ES-I3 (cell line): ENCODE measurements around the gene H2AZ1.
"Not testable (repeated sequence)": the region's sequence is repeated elsewhere in the genome, so short reads cannot be mapped to it uniquely, and the experiment has no call there.

Experiments used
- H3K36me3 ChIP-seq: 2 replicates; pipeline ENCODE4 v1.6.1; 2013; ENCODE audit warnings: mild to moderate bottlenecking, low read length, control low read depth, moderate library complexity; ENCODE audit not compliant: insufficient read depth
- H3K4me1 ChIP-seq: 2 replicates; pipeline ENCODE4 v1.6.1; 2013; ENCODE audit warnings: mild to moderate bottlenecking, control low read depth, low read length; ENCODE audit not compliant: insufficient read depth
- H3K9ac ChIP-seq: 2 replicates; pipeline ENCODE4 v1.6.1; 2013; ENCODE audit warnings: low read depth, mild to moderate bottlenecking, low read length, moderate library complexity
- H3K9me3 ChIP-seq: 2 replicates; pipeline ENCODE4 v1.6.1; 2013; ENCODE audit warnings: mild to moderate bottlenecking, low read length, moderate library complexity; ENCODE audit not compliant: control insufficient read depth, insufficient read depth

H2AZ1 gene

DNA sequence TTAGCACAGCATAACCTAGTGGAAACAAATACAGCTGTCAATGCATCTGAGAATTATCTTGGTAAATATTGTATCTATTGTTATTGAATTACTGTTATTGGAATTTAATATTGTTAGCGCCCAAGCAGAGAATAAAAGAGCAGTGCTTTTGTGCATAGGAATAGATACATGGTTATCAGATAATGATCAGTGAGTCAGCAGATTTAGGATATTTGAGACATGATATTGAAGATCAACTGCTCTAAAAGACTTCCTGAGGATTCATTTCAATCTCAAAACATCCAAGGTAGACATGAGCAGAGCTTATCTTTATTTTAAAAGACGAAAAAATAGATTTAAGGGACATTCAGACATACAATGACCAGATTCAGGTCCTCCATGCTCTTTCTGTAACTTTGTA is 10.6 kb upstream of the H2AZ1 start:
- Histone ChIP-seq H3K9me3 (no peaks in the 10 kb centered on the region), H3K36me3 (no peaks in the 10 kb centered on the region), H3K9ac (no peak overlapping the region), H3K4me1 (no peaks in the 10 kb centered on the region)

DNA sequence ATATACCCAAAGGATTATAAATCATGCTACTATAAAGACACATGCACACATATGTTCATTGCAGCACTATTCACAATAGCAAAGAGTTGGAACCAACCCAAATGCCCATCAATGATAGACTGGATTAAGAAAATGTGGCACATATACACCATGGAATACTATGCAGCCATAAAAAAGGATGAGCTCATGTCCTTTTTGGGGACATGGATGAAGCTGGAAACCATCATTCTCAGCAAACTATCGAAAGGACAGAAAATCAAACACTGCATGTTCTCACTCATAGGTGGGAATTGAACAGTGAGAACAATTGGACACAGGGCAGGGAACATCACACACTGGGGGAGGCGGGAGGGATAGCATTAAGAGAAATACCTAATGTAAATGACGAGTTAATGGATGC is 8.1 kb upstream of the H2AZ1 start:
- not testable (repeated sequence) for H3K4me1 ChIP-seq, H3K36me3 ChIP-seq, H3K9me3 ChIP-seq, H3K9ac ChIP-seq

DNA sequence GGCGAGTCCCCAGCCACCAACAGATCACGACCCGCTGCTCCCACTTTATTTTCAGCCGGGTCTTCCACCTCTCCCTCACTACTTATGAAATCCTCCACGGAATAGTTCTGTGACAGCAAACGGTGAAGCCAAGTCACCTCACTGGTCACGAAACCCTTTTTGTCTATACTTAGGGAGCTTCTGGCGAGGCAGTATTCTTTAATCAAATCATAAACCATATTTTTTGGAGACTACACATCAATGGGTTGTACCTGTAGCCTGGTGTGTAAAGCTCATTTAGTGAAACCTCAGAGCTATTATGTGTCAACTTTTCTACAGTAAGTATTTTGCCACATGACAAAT is 809 bp upstream of the H2AZ1 start:
- H3K36me3 ChIP-seq = peaks cover 6% of the 10 kb centered on the region
- peaks cover 11% of the 10 kb centered on the region for H3K4me1 ChIP-seq
- H3K9ac ChIP-seq = peak overlapping the region; percentile 90
- no peaks in the 10 kb centered on the region for H3K9me3 ChIP-seq

DNA sequence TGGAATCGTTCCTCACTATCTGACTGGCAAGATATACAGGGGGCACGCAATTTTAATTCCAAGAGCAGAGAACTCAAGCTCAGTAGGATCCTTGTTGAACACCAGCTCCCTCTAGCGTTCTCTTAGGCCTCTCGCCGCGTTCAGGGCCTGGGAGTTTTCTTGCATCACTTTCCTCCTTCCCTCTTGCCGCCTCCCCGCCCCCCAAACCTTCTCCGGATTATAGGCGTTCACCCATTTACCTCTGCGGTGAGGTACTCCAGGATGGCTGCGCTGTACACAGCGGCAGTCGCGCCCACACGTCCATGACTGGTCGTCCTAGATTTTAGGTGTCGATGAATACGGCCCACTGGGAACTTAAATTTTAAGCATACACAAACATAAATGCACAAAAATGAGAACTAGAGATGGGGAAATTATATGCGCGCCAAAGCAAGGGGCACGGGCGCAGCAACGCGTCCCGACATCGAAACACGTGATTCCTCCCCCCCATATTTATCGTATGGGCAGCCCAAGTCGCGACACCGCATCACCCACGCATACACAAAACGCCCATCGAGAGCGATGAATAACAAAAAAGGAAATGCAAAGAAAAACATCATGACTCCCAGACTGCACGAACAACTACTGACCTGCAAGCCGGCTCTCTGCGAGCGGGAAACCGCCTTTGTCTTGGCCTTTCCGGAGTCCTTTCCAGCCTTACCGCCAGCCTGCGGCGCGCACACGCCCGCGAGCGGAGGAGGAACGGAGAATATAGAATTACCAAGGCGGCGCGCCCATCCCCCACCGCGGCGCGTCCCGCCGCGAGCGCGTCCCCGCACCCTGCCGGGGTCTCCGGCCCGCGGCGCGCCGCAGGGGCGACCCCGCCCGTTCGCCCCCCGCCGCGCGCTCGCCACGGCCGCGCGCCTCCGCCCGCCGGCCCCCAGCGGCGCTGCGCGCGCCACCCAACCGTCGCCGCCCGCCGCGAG is 759 bp downstream of the H2AZ1 start:
- Histone ChIP-seq H3K36me3 (peaks cover 6% of the 10 kb centered on the region), H3K4me1 (peaks cover 11% of the 10 kb centered on the region), H3K9ac (peak overlapping the region; percentile 99), H3K9me3 (no peaks in the 10 kb centered on the region)

DNA sequence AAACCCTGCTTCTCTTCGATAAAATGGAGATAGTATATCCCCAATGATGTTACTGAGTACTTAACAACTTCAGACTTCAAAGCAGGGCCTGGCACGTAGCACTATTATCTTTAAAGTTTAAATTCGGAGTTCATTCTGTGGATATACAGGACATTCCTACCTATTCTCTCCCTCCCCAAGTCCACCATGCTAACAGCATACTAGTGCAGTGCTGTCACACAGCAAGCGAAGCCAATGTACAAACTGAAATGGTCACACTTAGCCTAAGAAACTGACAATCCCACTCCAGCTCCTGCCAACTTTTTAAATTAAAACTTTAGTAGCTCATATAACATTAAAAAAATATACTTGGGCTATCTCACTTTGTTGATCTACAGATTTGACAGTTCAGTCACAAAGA is 2.5 kb downstream of the H2AZ1 start:
- H3K4me1 ChIP-seq = peaks cover 11% of the 10 kb centered on the region
- H3K9me3 ChIP-seq = no peaks in the 10 kb centered on the region
- H3K9ac ChIP-seq = peak overlapping the region; percentile 95
- H3K36me3 ChIP-seq = peaks cover 6% of the 10 kb centered on the region

DNA sequence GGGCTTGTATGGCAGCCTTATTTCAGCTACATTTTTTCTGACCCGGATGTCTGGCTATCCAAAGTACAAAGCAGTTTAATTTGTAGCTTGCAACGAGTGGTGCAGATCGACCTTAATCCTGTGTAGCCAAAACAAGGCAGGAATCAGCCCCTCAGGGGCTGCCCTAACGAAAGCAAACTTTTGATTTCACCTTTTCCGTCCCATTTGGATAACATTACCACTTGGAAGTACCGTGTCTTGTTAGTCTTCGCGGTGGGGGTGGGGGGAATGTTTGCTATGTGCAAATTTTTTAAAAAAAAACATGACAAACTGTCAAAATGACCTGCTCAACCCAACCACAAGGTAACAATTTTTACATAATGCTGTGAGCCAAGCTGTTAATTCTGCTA is 2.9 kb downstream of the H2AZ1 start:
- no peaks in the 10 kb centered on the region for H3K9me3 ChIP-seq
- peaks cover 6% of the 10 kb centered on the region for H3K36me3 ChIP-seq
- peak overlapping the region; percentile 95 for H3K9ac ChIP-seq
- H3K4me1 ChIP-seq = peaks cover 11% of the 10 kb centered on the region

DNA sequence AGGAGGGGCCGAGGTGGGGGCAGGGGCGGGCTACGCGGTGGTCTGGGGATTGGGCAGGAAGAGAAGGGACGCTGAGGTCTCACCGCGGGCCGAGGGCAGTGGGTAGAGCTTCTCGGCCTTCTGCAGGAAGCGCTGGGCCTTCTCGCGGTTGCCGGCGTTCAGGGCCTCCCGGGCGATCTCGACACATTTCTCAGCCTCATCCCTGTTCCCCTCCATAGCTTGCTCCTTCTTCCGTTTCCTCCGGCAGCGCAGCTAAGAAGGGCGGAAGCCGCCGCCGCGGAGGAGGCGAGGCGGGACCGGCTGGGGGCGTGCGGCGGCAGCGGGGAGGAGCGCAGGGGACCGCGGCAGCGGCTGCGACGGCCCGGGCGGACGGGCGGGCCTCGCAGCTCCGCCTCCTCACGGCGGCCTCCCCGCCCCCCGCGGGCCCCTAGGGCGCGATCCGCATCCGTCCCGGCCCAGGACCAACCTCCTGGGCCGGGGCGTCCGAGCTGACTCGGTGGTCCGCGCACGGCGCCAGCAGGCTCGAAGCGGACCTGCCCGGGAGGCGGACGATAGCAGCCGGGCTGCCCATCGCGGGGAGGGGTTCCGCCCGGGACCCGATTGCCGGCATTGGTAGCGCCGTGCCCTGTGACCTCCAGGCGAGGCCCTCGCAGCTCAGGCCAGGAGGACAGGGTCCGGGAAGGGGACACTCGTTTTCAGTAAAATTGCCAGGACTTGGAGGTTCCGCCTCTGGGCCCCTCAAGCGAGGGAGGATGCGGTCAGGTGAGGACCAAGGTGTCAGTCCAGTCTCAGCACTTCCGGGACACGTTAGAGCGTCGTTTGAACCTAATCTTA is 3.5 kb downstream of the H2AZ1 start, which contains the start of gene DNAJB14:
Gene DNAJB14 (minus strand): TSS at position 263 of the 834 bp plus-strand sequence. CDS start 47 bp downstream, at position 216.
- Histone ChIP-seq H3K9me3 (no peaks in the 10 kb centered on the region), H3K9ac (peak within 1 kb of the TSS; percentile 95), H3K36me3 (peaks cover 6% of the 10 kb centered on the region), H3K4me1 (peaks cover 11% of the 10 kb centered on the region)

DNA sequence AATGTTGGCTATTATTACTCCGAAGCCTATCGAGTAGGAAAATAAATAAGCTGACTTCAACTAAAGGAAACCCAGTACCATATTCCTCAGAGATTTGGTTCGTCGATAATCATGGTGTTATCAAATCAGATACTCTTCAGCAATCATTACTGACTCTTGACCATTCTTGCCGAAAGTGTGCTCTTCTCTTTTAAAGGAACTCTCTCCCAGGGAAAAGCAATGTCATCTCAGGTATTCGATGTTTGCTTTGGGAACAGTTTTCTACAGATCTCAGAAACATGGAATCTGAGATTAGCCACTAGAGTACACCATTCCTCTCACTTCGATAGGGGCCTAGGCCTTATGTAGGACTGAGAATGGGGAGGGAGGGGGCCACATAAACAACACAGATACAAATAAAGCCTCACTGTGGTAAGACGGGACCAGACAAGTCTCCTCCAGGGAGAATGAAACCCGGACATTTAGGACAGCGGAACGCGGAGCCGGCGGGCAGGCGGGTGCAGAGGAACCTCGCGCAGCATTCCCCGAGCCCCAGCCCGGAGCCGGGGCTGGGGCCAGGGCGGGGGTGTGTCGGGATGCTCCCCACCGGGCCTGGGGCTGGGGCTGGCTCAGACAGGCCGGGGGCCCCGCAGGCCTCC is 4.2 kb downstream of the H2AZ1 start:
- peaks cover 6% of the 10 kb centered on the region for H3K36me3 ChIP-seq
- no peaks in the 10 kb centered on the region for H3K9me3 ChIP-seq
- H3K9ac ChIP-seq = peak overlapping the region; percentile 95
- H3K4me1 ChIP-seq = peaks cover 11% of the 10 kb centered on the region

DNA sequence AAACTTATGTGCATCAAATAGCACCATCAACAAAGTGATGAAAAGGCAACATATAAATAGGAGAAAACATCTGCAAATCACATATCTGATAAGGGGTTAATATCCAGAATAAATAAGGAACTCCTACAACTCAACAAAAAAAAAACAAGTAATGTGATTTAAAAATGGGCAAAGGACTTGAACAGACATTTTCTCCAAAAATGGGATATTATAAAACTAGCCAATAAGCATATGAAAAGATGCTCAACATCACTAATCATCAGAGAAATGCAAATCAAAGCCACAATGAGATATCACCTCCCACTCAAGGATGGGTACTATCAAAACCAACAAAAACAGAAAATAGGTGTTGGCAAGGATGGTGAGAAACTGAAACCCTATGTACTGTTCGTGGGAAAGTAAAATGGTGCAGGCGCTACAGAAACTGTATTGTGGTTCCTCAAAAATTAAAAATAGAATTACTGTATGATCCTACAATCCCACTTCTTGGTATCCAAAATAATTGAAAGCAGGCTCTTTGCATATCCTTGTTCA is 6.1 kb downstream of the H2AZ1 start:
- Histone ChIP-seq H3K36me3 (peaks cover 6% of the 10 kb centered on the region), H3K9ac (no peak overlapping the region), H3K9me3 (no peaks in the 10 kb centered on the region), H3K4me1 (peaks cover 11% of the 10 kb centered on the region)

DNA sequence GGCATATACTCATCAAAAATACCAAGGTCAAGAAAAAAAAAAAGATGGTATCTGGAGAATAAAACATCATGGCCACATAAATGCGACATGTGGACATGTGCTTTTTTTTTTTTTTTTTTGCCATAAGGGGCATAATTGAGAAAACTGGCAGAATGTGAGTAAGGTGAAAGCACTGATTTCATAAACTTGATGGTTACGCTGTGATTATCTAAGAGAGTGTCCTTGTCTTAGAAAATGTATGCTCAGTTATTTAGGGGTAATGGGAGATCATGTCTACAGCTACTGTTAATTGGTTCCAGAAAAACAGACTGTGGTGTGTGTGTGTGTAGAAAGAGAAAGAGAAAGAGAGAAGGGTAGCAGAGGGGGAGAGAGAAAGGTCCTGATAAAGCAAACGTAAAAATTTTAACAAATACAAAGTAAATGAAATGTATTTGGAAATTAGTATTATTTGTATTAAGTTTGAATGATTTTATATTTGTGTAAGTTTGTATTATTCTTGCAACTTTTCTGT is 11.8 kb downstream of the H2AZ1 start:
- H3K4me1 ChIP-seq = no peaks in the 10 kb centered on the region
- peaks cover 10% of the 10 kb centered on the region; the same call in 1 of the 2 replicates for H3K9me3 ChIP-seq
- no peak overlapping the region for H3K9ac ChIP-seq
- H3K36me3 ChIP-seq = no peaks in the 10 kb centered on the region

DNA sequence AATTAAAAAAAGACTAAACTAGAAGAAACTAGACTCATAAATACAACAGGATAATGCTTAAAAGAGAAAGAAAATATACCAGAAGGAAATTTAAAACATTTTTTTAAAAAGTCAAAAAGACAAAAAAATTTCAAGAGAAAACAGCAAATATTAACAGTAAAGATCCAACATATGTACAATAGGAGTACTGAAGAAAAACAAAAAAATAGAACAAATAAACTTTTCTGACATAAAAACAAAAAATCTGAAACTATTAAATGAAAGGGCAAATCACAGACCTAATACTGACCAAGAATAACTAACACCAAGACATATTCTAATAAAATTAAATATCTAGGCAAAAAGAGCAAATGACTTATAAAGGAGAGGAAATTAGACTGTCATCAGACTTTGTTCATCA is 15.2 kb downstream of the H2AZ1 start:
- peaks cover 10% of the 10 kb centered on the region; the same call in 1 of the 2 replicates for H3K9me3 ChIP-seq
- no peaks in the 10 kb centered on the region for H3K36me3 ChIP-seq
- H3K4me1 ChIP-seq = no peaks in the 10 kb centered on the region
- H3K9ac ChIP-seq = no peak overlapping the region

DNA sequence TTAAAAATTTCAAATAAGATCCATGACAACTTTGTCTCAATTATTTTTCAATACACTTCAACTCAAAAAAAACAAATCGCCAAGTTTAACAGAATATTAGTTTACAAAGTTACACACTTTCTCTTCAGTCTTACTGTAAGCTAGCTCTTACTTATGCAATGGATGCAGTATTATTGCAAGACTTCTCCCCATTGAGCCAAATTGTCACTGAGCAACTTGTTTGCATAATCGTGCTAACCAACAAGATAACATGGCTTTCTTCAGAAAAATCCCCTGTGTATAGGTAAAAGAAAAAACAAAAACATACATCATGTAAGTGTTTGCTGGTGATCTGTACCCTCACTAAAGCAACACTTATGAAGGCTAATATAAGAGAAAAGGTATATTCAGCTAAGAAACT is 22.5 kb downstream of the H2AZ1 start:
- Histone ChIP-seq H3K36me3 (peaks cover 2% of the 10 kb centered on the region; the same call in 1 of the 2 replicates), H3K9me3 (no peaks in the 10 kb centered on the region; the same call in 1 of the 2 replicates), H3K9ac (no peak overlapping the region), H3K4me1 (no peaks in the 10 kb centered on the region)

DNA sequence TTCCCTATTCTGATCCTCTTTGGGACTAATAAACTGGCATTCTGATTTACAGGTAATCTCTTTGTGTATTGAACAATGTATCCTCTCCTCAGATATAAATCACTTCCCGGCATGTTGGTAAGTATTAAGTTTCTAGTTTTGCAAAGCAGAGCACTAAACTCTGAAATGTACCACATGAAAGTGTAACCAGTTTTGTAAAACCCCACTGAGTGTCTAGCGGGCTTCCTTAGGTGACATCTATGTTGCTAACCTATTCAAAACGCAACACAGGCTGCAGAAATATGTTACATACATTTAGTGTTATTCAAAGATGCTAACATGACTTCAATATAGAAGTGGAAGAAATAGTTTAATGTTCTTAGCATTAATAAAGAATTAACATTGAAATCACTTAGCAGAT is 28.9 kb downstream of the H2AZ1 start:
- Histone ChIP-seq H3K9me3 (no peaks in the 10 kb centered on the region), H3K4me1 (no peaks in the 10 kb centered on the region), H3K9ac (no peak overlapping the region), H3K36me3 (peaks cover 3% of the 10 kb centered on the region; the same call in 1 of the 2 replicates)

DNA sequence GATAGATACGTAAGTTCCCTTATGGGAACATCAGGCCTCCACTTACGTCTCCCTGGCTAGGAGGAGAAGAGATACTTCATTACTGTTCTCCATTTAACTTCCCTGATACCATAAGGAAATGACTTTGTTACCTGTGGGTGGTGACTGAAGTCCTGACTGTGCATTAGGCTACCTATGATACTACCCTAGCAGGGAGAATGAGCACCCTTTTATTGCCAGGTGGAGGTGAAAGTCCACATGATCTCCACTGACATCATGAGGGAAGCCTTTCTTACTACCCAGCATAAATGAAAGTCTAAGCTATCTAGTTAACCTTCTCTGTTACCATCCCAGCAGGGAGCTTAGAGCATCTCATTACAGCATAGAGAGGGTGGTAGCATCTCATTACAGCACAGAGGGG is 31.4 kb downstream of the H2AZ1 start:
- Histone ChIP-seq H3K4me1 (no peaks in the 10 kb centered on the region), H3K9me3 (no peaks in the 10 kb centered on the region), H3K9ac (no peak overlapping the region), H3K36me3 (peaks cover 3% of the 10 kb centered on the region; the same call in 1 of the 2 replicates)
